Measurements from ENCODE around the gene ZNF471. TPM values are rescaled to one million over a fixed set of nuclear protein-coding genes. Genes with fewer than 3 reads are reported as not detected.

ZNF471 gene
- total RNA-seq, 1 donor from 2014 or later = not detected

DNA sequence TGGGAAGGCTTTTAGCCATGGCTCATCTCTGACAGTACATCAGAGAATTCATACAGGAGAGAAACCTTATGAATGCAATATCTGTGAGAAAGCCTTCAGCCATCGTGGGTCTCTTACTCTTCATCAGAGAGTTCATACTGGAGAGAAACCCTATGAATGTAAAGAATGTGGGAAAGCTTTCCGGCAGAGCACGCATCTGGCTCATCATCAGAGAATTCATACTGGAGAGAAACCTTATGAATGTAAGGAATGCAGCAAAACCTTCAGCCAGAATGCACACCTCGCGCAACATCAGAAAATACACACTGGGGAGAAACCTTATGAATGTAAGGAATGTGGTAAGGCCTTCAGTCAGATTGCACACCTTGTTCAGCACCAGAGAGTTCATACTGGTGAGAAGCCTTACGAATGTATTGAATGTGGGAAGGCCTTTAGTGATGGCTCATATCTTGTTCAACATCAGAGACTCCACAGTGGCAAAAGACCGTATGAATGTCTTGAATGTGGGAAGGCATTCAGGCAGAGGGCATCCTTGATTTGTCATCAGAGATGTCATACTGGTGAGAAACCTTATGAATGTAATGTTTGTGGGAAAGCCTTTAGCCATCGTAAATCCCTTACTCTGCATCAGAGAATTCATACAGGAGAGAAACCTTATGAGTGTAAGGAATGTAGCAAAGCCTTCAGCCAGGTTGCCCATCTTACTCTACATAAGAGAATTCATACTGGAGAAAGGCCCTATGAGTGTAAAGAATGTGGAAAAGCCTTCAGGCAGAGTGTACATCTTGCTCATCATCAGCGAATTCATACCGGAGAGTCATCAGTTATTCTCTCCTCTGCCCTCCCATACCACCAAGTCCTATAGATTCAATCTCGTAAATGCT lies 70.3 kb downstream of the ZNF471 start:
- H3K36me3 Mint-ChIP-seq = peaks cover 65% of the 10 kb centered on the region
- H3K27ac Mint-ChIP-seq = no peak overlapping the region
- no peaks in the 10 kb centered on the region for H3K27me3 Mint-ChIP-seq (ENCODE audit: low read depth)
- TF ChIP-seq CTCF (IDR thresholded peaks at IDR 0.05; ENCODE audit: unreplicated experiment) = no peak
- no peak for DNase-seq (ENCODE audit: low spot score in 2 of 2, unreplicated experiment in 2 of 2)
- no peaks in the 10 kb centered on the region for H3K4me1 Mint-ChIP-seq
- H3K9me3 Mint-ChIP-seq = peaks cover 76% of the 10 kb centered on the region
- no peak overlapping the region for H3K4me3 Mint-ChIP-seq

Other genes with a start within 250 kb of the ZNF471 start
- not detected in 3 replicates for gene EDDM13, start 235.1 kb upstream of the ZNF471 start, total RNA-seq
- gene ZSCAN5A, start 193.0 kb upstream of the ZNF471 start, total RNA-seq = 14.8 to 18.8 TPM (median 15.3 TPM) in 3 replicates
- 5.1 to 5.6 TPM (median 5.1 TPM) in 3 replicates for gene ZNF582, start 114.3 kb upstream of the ZNF471 start, total RNA-seq
- gene ZNF583, start 103.5 kb upstream of the ZNF471 start, total RNA-seq = 9.1 to 10.1 TPM (median 9.9 TPM) in 3 replicates
- gene ZNF667, start 30.5 kb upstream of the ZNF471 start, total RNA-seq = not detected in 3 replicates
- 10.2 to 10.7 TPM (median 10.5 TPM) in 3 replicates for gene ZFP28, start 31.1 kb downstream of the ZNF471 start, total RNA-seq
- 4.7 to 6.1 TPM (median 5.4 TPM) in 3 replicates for gene ZNF470, start 59.6 kb downstream of the ZNF471 start, total RNA-seq
- 17.5 to 19.5 TPM (median 18.0 TPM) in 3 replicates for gene ZNF71, start 87.4 kb downstream of the ZNF471 start, total RNA-seq
- gene SMIM17, start 135.3 kb downstream of the ZNF471 start, total RNA-seq = 1.6 to 2.6 TPM (median 2.1 TPM) in 3 replicates
- gene ZNF835, start 163.9 kb downstream of the ZNF471 start, total RNA-seq = 0.07 to 0.34 TPM in 2 of 3 replicates, not detected in the other

Data from mesothelial cell of epicardium (in vitro differentiated cells).